ENCODE data around the gene ZNF524.
A peak's percentile ranks its signal among the peaks of the same experiment; 100 is the strongest.

GRCh38 chr19:55599468-55599841 is 633 bp upstream of the ZNF524 start, which contains the start of gene FIZ1:
- TF ChIP-seq, protein P1, sequence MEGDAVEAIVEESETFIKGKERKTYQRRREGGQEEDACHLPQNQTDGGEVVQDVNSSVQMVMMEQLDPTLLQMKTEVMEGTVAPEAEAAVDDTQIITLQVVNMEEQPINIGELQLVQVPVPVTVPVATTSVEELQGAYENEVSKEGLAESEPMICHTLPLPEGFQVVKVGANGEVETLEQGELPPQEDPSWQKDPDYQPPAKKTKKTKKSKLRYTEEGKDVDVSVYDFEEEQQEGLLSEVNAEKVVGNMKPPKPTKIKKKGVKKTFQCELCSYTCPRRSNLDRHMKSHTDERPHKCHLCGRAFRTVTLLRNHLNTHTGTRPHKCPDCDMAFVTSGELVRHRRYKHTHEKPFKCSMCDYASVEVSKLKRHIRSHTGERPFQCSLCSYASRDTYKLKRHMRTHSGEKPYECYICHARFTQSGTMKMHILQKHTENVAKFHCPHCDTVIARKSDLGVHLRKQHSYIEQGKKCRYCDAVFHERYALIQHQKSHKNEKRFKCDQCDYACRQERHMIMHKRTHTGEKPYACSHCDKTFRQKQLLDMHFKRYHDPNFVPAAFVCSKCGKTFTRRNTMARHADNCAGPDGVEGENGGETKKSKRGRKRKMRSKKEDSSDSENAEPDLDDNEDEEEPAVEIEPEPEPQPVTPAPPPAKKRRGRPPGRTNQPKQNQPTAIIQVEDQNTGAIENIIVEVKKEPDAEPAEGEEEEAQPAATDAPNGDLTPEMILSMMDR (IDR thresholded peaks at IDR 0.05) = no peak
- peak in 1 of 3 donors; percentile 1 for TF ChIP-seq POLR2AphosphoS5 (IDR thresholded peaks at IDR 0.05)
- no peak for TF ChIP-seq POLR2A (IDR thresholded peaks at IDR 0.05)
- no peak for TF ChIP-seq EP300 (IDR thresholded peaks at IDR 0.05)
